ENCODE data around the gene CALCB.

Gene CALCB

GRCh38 chr11:15074206-15075161 lies 1.1 kb downstream of the CALCB start:
- peak; percentile 98 for DNase-seq

- DNase-seq: no peak
These were observed 1.8 kb downstream of the CALCB start for GRCh38 chr11:15075162-15075526.

GRCh38 chr11:15091175-15091574 lies 17.8 kb downstream of the CALCB start:
- DNase-seq: no peak

- no peak for DNase-seq
These were observed 18.2 kb downstream of the CALCB start for GRCh38 chr11:15091625-15092024.

- no peak for DNase-seq
These were observed 20.0 kb downstream of the CALCB start for GRCh38 chr11:15093432-15093831.

- DNase-seq: no peak
These were observed 22.4 kb downstream of the CALCB start for GRCh38 chr11:15095736-15096228.

GRCh38 chr11:15097411-15097810 lies 24.0 kb downstream of the CALCB start:
- DNase-seq: no peak

GRCh38 chr11:15099267-15099666 lies 25.9 kb downstream of the CALCB start:
- DNase-seq: no peak

GRCh38 chr11:15101072-15101709 lies 27.8 kb downstream of the CALCB start:
- peak; percentile 80 for DNase-seq

- DNase-seq: no peak
These were observed 30.8 kb downstream of the CALCB start for GRCh38 chr11:15104166-15104565.

- peak; percentile 17 for DNase-seq
These were observed 33.0 kb downstream of the CALCB start for GRCh38 chr11:15106201-15106965.

- DNase-seq: no peak
These were observed 34.5 kb downstream of the CALCB start for GRCh38 chr11:15107730-15108515.

- DNase-seq: no peak
These were observed 35.3 kb downstream of the CALCB start for GRCh38 chr11:15108592-15109130.

GRCh38 chr11:15109602-15110001 lies 36.2 kb downstream of the CALCB start:
- no peak for DNase-seq

- no peak for DNase-seq
These were observed 37.8 kb downstream of the CALCB start for GRCh38 chr11:15111215-15111614.

GRCh38 chr11:15112131-15112541 lies 38.7 kb downstream of the CALCB start:
- DNase-seq: no peak

GRCh38 chr11:15113381-15113780 lies 40.0 kb downstream of the CALCB start:
- no peak for DNase-seq

- peak; percentile 34 for DNase-seq
These were observed 41.4 kb downstream of the CALCB start, which contains the start of gene INSC for GRCh38 chr11:15114501-15115475. INSC (plus strand) TSS chr11:15114923; CDS start chr11:15149175, 34,252 bp downstream.

GRCh38 chr11:15115686-15116085 lies 42.3 kb downstream of the CALCB start:
- DNase-seq: no peak

GRCh38 chr11:15117751-15118150 lies 44.4 kb downstream of the CALCB start:
- DNase-seq: no peak

- no peak for DNase-seq
These were observed 45.0 kb downstream of the CALCB start for GRCh38 chr11:15118431-15118830.
